Neural cell (in vitro differentiated cells): ENCODE measurements around the gene RSAD1. TPM values are rescaled to one million over a fixed set of nuclear protein-coding genes. Genes with fewer than 3 reads are reported as not detected.

Experiments
- H2AFZ ChIP-seq: fragments of 200-600, 300-800 bp; sonication (generic), shearing (Covaris generic); 2 replicates; pipeline ENCODE4 v1.6.0; 2014; ENCODE audit warnings: low read depth, mild to moderate bottlenecking, antibody characterized with exemption, low read length, moderate library complexity
- H3F3A ChIP-seq: fragments of 200-600 bp; shearing (Covaris generic); 2 replicates; pipeline ENCODE4 v1.6.1; 2016; ENCODE audit warnings: mild to moderate bottlenecking, moderate library complexity, mixed read lengths, antibody characterized with exemption, low read length; ENCODE audit not compliant: insufficient read depth, poor library complexity, severe bottlenecking
- H3K27ac ChIP-seq: fragments of 200-600, 300-800 bp; sonication (generic), shearing (Covaris generic); 2 replicates; pipeline ENCODE4 v1.5.1; 2014; ENCODE audit warnings: mild to moderate bottlenecking, low read length, moderate library complexity
- H3K27me3 ChIP-seq: fragments of 300-800, 200-600 bp; sonication (generic), shearing (Covaris generic); 2 replicates; pipeline ENCODE4 v1.6.0; 2014; ENCODE audit warnings: mild to moderate bottlenecking, low read depth, low read length, moderate library complexity; ENCODE audit not compliant: insufficient read depth
- H3K36me3 ChIP-seq: fragments of 300-800, 200-600 bp; sonication (generic), shearing (Covaris generic); 2 replicates; pipeline ENCODE4 v1.5.1; 2014; ENCODE audit warnings: mild to moderate bottlenecking, antibody characterized with exemption, low read length, moderate library complexity; ENCODE audit not compliant: insufficient read depth
- H3K4me2 ChIP-seq: fragments of 300-800, 200-600 bp; sonication (generic), shearing (Covaris generic); 2 replicates; pipeline ENCODE4 v1.6.0; 2014; ENCODE audit warnings: mild to moderate bottlenecking, low read length
- H3K4me3 ChIP-seq: fragments of 300-800, 200-600 bp; sonication (generic), shearing (Covaris generic); 2 replicates; pipeline ENCODE4 v1.5.1; 2014; ENCODE audit warnings: mild to moderate bottlenecking, low read length, moderate library complexity
- H3K79me2 ChIP-seq: fragments of 200-600 bp; shearing (Covaris generic); replicated peaks from 2 replicates; pipeline ENCODE4 v1.6.0; 2014; ENCODE audit warnings: mild to moderate bottlenecking, low read length, moderate library complexity; ENCODE audit not compliant: insufficient read depth
- H3K9ac ChIP-seq: fragments of 300-800, 200-600 bp; sonication (generic), shearing (Covaris generic); 2 replicates; pipeline ENCODE4 v1.6.1; 2016; ENCODE audit warnings: mild to moderate bottlenecking, low read length, mixed read lengths
- H3K9me2 ChIP-seq: fragments of 200-600 bp; shearing (Covaris generic); 2 replicates; pipeline ENCODE4 v1.6.1; 2016; ENCODE audit warnings: mild to moderate bottlenecking, low read length, mixed read lengths; ENCODE audit not compliant: insufficient read depth
- H3K9me3 ChIP-seq: fragments of 200-600, 300-800 bp; sonication (generic), shearing (Covaris generic); 2 replicates; pipeline ENCODE4 v1.6.1; 2016; ENCODE audit warnings: mild to moderate bottlenecking, mixed run types, low read length, moderate library complexity, mixed read lengths
- H4K20me1 ChIP-seq: fragments of 200-600 bp; shearing (Covaris generic); 2 replicates; pipeline ENCODE4 v1.6.1; 2016; ENCODE audit warnings: mild to moderate bottlenecking, mixed run types; ENCODE audit not compliant: insufficient read depth
- CTCF ChIP-seq: fragments of 450-650 bp; IDR thresholded peaks from 2 replicates; pipeline ENCODE4 v1.5.1; 2014; ENCODE audit warnings: antibody characterized with exemption, mild to moderate bottlenecking, moderate library complexity; ENCODE audit not compliant: poor library complexity, severe bottlenecking
- EP300 ChIP-seq: fragments of 450-650 bp; conservative IDR thresholded peaks from 2 replicates; pipeline ENCODE4 v1.6.1; 2014; ENCODE audit warnings: antibody characterized with exemption, mild to moderate bottlenecking, moderate library complexity; ENCODE audit not compliant: poor library complexity, severe bottlenecking
- EZH2 ChIP-seq: fragments of 200-600, 300-800 bp; shearing (Covaris generic), sonication (generic); IDR thresholded peaks from 2 replicates; pipeline ENCODE4 v1.6.1; 2014; ENCODE audit warnings: antibody characterized with exemption, low read length, borderline replicate concordance, mild to moderate bottlenecking; ENCODE audit not compliant: insufficient read depth, poor library complexity, severe bottlenecking
- MXI1 ChIP-seq: fragments of 450-650 bp; conservative IDR thresholded peaks from 2 replicates; pipeline ENCODE4 v1.6.1; 2014; ENCODE audit warnings: antibody characterized with exemption, mild to moderate bottlenecking; ENCODE audit not compliant: poor library complexity, severe bottlenecking
- POLR2AphosphoS5 ChIP-seq: IDR thresholded peaks from 2 replicates; pipeline ENCODE4 v1.6.1; 2012
- RAD21 ChIP-seq: fragments of 450-650 bp; conservative IDR thresholded peaks from 2 replicates; pipeline ENCODE4 v1.6.1; 2014; ENCODE audit warnings: antibody characterized with exemption, mild to moderate bottlenecking, moderate library complexity
- REST ChIP-seq: IDR thresholded peaks from 2 replicates; pipeline ENCODE4 v1.6.1; 2012; ENCODE audit warnings: borderline replicate concordance
- SMC3 ChIP-seq: fragments of 450-650 bp; conservative IDR thresholded peaks from 2 replicates; pipeline ENCODE4 v1.6.1; 2014; ENCODE audit warnings: antibody characterized with exemption, mild to moderate bottlenecking, moderate library complexity; ENCODE audit not compliant: poor library complexity
- TAF1 ChIP-seq: IDR thresholded peaks from 2 replicates; pipeline ENCODE4 v1.6.1; 2012; ENCODE audit warnings: low read depth
- polyA plus RNA-seq: library from polyadenylated mRNA; depleted of rRNA; stranded (reverse); fragments of >200 nt; gene quantifications from 2 replicates; pipeline ENCODE4 v1.2.3, GENCODE V29; 2014

RSAD1 gene
- polyA plus RNA-seq, 1 donor from 2014 or later = 61.9 TPM

GRCh38 chr17:50452630-50453300 is 25.9 kb upstream of the RSAD1 start:
- H2AFZ ChIP-seq = no peak overlapping the region
- no peak overlapping the region for H3K27ac ChIP-seq
- H3K36me3 ChIP-seq = no peaks in the 10 kb centered on the region
- H3K9me3 ChIP-seq = no peaks in the 10 kb centered on the region
- H3K27me3 ChIP-seq = no peaks in the 10 kb centered on the region
- H3K79me2 ChIP-seq = no peaks in the 10 kb centered on the region
- no peak overlapping the region for H3K4me2 ChIP-seq
- no peak overlapping the region for H3K4me3 ChIP-seq
- no peaks in the 10 kb centered on the region for H3K9me2 ChIP-seq
- H3F3A ChIP-seq = no peaks in the 10 kb centered on the region
- H4K20me1 ChIP-seq = no peaks in the 10 kb centered on the region
- TF ChIP-seq SMC3 (no peak), EZH2 (no peak), MXI1 (no peak), EP300 (no peak), TAF1 (no peak), CTCF (no peak), REST (no peak), POLR2AphosphoS5 (no peak), RAD21 (no peak)
- no peak overlapping the region for H3K9ac ChIP-seq

GRCh38 chr17:50453901-50454300 is 24.8 kb upstream of the RSAD1 start:
- Histone ChIP-seq H3K9ac (no peak overlapping the region), H3K27ac (no peak overlapping the region), H4K20me1 (no peaks in the 10 kb centered on the region), H3K79me2 (no peaks in the 10 kb centered on the region), H3K36me3 (no peaks in the 10 kb centered on the region), H3K9me2 (no peaks in the 10 kb centered on the region), H3K27me3 (no peaks in the 10 kb centered on the region), H2AFZ (no peak overlapping the region), H3K4me2 (no peak overlapping the region), H3K4me3 (no peak overlapping the region), H3F3A (no peaks in the 10 kb centered on the region), H3K9me3 (no peaks in the 10 kb centered on the region)
- TF ChIP-seq REST (no peak), MXI1 (no peak), RAD21 (no peak), EP300 (no peak)
